NT2/D1 (cell line): ENCODE data around the gene LELP1.

Experiments used
- SUZ12 ChIP-seq: IDR thresholded peaks from 2 replicates; pipeline ENCODE4 v1.6.1; 2011; ENCODE audit not compliant: insufficient read length, insufficient read depth; ENCODE audit errors: extremely low read depth
- YY1 ChIP-seq: IDR thresholded peaks from 2 replicates; pipeline ENCODE4 v1.6.1; 2011; ENCODE audit not compliant: insufficient read length, insufficient read depth

- no peak for TF ChIP-seq YY1
- no peak for TF ChIP-seq SUZ12
Observed at GRCh38 chr1:153178922-153179321, 24.3 kb upstream of the LELP1 start.
